ENCODE measurements around the gene MEIOC.
"Not testable (repeated sequence)": the region's sequence is repeated elsewhere in the genome, so short reads cannot be mapped to it uniquely, and the experiment has no call there.

The MEIOC gene

GRCh38 chr17:44648963-44649362 is 7.3 kb upstream of the MEIOC start:
- DNase-seq, result no peak

DNA sequence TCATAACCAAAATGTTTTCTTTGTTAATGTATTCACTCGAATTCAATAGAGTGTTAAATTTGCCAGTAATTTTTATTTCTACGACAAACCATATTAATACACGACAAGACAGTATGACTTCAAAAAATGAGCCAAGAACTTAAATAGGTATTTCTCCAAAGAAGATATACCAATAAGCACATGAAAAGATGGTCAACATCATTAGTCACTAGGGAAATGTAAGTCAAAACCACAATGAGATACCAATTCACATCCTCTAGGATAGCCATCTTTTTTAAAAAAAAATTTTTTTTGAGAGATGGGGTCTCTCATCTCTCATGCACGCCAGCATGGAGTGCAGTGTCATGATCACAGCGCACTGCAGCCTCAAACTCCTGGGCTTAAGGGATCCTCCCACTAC is 5.0 kb upstream of the MEIOC start:
- DNase-seq, result no peak

DNA sequence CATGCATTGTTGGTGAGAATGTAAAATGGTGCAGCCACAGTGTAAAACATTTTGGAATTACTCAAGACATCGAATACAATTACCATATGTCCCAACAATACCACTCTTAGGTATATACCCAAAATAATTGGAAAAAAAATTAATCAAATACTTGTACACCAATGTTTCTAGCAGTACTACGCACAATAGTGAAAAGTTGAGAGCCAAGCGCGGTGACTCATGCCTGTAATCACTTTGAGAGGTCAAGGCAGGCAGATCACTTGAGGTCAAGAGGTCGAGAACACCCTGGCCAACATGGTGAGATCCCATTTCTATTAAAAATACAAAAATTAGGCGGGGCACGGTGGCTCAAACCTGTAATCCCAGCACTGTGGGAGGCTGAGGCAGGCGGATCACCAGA is 3.5 kb upstream of the MEIOC start:
- no peak for DNase-seq

GRCh38 chr17:44653384-44653783 is 2.9 kb upstream of the MEIOC start:
- no peak for DNase-seq

GRCh38 chr17:44653954-44654353 is 2.3 kb upstream of the MEIOC start:
- no peak for DNase-seq

DNA sequence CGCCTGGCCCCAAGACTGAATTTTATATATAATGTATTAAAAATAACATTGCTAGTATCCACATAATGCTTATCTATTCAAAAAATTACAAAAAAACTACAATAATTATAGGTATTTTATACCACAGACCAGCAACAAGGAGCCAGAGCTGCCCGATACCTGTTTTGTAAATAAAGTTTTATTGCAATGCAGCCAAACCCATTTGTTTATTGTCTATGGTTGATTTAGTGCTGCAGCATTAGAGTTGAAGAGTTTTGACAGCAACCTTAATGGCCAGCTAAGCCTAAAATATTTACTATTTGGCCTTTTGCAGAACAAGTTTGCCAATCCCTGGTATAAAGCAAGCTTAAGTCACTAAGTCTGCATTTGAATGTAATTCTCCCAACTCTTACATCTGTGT is 5.6 kb downstream of the MEIOC start:
- DNase-seq, result no peak

DNA sequence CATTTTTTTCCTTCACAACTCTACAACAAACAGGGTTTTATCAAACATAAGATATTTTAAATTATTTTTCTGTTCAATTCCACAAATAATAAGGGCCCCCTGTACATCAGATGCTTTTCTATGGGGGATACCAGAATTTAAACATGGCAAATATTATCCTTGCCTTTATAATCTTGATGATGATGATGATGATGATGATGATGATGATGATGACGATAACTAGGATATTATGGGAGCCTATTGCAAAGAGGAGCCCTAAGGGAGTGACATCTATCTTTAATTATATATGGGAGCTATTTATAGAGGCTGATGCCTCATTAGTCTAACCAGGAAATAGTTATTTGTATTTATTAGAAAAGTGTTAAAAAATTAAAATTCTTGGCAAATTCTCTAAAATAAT is 6.8 kb downstream of the MEIOC start:
- DNase-seq, result no peak

DNA sequence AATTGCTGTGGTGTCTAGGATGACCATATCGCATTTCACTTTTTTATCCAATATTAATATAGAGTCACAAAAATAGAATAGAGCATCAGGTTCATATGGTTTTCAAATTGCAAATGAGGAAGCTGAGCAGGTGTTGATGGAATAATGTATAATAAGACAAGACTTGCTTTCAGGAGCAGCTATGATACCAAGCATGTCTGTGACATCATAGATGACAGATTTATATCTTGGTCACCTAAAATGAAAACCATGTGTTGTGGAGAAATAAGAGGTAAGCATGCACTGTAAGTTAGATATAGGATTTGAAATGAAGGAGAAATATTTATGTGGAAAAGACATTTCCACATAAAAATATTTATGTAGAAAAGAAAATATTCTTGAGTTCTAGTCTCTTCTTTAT is 8.6 kb downstream of the MEIOC start:
- DNase-seq, result no peak

GRCh38 chr17:44666006-44666405 is 9.7 kb downstream of the MEIOC start:
- DNase-seq, result no peak

DNA sequence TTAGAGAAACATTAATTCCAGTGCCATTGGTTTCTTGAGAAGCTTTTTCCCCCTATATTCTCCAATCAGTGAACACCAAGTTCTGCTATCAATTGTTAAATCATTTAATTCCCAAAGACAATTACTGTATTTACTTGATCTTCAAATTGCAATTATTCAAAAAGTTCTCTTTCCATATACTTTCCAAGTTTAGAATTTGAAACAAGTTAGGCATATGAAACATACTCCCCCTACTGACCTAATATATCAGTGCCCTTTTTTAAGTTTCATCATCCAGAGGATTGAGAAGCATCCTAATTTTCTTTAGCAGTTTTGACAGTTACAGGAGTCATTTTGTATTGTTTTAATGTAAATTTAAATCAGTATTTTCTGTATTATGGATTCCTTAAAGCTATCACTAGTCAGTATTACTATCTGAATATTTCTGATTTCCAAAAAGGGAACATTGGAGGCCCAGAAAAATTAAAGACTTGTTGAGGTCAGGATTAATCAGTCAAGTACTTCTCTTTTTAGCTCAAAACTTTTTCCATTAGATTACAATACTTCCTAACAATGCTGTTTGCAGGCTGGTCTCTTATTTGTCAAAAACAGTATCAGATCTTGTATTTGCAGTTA is 16.3 kb downstream of the MEIOC start:
- DNase-seq, result no peak

DNA sequence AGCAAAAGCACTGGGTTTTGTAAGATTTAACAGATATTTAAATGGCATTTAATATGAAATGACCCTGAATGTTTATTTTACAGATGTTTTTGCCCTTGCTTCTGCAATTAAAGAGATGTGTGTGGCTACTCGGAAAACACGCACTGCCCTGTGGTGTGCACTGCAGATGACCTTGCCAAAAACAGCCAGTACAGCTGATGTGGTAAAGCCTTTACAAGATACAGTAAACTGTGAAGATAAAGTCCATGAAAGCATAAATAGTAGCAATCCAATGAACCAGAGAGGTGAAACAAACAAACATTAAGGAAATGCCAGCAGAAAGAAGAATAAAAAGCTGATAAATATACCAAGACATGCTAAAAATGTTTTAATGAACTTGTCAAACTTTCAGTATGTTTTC is 17.6 kb downstream of the MEIOC start:
- no peak for DNase-seq

DNA sequence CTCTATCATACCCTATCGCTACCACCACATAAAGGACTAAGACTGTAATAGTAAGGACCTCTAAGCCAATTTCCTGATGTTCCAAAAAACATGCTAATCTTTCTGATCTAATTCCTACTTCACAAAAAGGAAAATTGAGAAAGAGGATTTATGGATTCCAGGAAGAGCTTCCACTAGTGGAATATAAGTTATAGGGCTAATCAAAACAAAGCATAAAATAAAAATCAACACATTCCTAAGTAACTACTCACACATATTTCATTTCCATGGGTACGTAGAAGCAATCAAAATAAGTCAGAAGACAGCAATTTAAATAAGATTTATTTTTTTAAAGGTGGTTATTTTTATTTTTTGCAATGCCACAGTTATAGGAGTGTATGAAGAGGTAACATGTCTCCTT is 20.9 kb downstream of the MEIOC start:
- DNase-seq, result no peak

DNA sequence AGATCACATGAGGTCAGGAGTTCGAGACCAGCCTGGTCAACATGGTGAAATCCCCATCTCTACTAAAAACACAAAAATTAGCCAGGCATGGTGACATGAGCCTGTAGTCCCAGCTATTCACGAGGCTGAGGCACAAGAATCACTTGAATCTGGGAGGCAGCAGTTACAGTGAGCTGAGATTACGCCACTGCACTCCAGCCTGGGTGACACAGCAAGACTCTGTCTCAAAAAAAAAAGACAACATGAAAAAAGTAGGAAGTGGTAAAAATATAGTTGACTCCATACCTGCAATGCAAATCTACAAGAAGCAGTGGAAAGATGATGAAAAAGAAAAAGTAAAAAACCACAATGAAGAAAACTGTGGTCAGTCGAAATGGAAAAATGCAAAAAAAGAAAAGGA is 27.0 kb downstream of the MEIOC start:
- DNase-seq, result not testable (repeated sequence)

- no peak for DNase-seq
These were observed 31.5 kb downstream of the MEIOC start for GRCh38 chr17:44687756-44688155.

GRCh38 chr17:44688200-44688599 is 31.9 kb downstream of the MEIOC start:
- DNase-seq, result no peak

DNA sequence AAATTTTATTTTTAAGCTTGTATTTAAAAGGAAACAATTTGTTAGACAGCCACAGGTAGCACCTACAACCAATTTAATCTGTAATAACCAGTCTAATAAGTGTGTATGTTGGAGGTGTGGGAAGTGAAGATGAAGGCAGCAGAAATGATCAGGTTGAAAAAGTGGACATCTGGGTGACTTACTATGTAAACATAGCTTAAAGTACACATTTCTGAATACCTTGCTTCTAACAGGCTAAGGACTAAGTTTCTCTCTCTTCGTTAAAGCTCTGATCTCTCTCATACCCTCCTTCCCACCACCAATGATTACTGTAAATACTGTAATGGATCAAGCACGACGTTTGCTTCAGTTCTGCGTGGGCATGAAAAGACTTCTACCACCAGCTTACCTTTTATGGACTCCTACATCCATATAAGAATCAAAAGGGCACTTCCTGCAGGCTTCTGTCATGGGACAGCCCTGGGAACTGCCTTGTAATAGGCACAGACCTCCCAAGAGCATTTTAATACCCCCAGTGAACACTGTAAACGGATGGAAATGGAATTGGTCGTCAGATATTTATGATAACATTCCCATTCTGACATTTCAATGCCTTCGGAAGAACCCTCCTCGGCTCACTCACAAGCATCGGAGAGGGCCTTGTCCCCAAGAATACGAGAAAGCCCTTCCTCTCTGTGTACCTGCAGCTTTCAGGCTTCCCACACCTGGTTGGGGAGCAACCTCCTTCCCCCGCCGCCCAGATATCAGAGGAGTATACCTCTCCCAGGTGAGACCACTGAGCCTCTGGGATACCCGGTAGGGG is 32.6 kb downstream of the MEIOC start:
- DNase-seq, result peak; percentile 24

DNA sequence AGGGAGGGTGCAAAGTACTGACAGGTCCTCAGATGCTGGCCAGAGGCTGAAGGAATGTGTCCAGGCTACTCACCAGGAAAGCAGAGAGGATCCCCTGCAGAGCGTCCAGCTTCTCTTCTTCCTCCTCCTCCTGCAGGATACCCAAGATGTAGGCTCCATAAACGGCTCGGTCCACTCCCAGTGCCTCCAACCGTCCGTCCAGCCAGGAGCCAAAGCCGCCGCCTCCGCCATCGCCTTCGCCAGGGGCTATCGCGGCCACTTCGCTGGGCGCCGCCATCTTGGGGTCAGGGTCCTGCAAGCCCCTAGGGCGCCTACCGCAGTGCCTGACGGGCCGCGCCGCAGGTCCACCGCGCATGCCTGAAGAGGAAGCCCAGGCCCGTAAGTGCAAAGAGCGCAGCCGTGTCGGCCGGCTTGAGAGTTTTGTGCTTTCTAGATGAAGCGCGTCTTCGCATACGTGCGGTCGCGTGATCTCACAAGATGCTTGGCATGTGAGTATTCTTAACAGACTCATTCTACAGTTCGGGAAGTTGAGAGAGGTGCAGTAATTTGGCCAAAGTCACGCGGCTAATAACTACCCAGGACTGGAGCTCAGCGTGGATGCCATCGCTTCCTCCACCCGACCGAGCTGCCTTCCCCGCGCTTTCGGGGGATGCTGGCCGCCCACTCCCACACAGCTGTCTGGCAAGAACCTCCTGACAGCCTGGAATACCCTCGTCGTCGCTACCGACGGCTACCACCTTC is 33.4 kb downstream of the MEIOC start, which contains the start of gene CCDC43:
Gene CCDC43, minus strand, starts transcription at position 300 of the 741 bp plus-strand sequence. Its CDS starts 23 bp downstream, at position 277.
- DNase-seq, result peak; percentile 95

DNA sequence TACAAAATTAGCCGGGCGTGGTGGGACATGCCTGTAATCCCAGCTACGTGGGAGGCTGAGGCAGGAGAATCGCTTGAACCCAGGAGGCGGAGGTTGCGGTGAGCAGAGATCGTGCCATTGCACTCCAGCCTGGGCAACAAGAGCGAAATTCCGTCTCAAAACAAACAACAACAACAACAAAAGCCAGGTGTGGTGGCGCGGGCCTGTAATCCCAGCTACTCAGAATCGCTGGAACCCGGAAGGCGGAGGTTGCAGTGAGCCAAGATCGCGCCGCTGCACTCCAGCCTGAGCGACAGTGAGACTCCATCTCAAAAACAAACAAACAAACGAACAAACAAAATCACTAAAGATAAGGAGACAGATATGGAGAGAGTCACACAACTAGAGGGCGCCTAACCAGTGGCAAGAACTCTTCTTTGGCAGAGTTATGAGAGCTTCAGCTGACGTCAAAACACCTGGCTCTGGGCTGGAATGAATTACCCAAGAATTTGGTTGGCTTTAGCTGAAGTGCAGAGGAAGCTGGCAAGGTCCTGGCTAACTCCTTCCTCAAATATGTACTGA is 34.6 kb downstream of the MEIOC start:
- DNase-seq, result peak; percentile 25

DNA sequence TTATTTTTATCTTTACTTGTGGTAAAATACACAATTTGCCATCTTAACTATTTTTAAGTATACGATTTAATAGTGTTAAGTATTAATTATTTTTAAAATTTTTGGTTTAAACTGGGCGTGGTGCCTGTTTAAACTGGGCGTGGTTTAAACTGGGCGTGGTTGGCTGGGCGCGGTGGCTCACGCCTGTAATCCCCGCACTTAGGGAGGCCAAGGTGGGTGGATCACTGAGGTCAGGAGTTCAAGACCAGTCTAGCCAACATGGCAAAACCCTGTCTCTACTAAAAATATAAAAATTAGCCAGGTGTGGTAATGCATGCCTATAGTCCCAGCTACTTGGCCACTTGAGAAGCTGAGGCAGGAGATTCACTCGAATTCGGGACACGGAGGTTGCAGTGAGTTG is 37.3 kb downstream of the MEIOC start:
- no peak for DNase-seq

GRCh38 chr17:44700288-44700687 is 44.0 kb downstream of the MEIOC start:
- not testable (repeated sequence) for DNase-seq

DNA sequence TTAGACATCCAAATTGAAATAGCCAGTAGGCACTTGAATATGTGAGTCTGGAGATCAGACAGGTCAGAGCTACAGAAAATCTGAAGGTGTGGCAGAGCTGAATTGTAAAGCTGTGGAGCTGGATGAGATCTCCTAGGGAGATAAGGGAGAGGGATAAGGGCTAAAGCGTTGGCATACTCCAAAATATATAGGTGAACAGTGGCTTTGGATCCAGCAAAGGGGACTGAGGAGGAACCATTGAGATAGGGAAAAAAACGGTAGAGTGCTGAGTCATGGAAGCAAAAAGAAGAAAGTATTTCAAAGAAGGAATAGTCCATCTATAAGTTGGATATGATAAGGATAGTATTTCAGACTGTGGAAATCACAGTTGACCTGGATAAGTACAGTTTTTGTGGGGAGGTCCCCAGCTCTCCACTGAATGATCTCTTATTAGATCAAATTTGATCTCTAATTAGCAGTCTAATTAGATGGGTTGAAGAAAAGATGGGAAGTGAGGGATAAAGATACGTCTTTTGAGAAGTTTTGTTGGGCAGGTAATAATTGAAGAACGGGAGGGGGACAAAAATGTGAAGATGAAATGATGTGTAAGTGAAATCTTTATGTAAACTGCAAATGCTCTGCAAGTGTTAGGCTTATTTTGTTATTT is 51.6 kb downstream of the MEIOC start:
- DNase-seq, result no peak

DNA sequence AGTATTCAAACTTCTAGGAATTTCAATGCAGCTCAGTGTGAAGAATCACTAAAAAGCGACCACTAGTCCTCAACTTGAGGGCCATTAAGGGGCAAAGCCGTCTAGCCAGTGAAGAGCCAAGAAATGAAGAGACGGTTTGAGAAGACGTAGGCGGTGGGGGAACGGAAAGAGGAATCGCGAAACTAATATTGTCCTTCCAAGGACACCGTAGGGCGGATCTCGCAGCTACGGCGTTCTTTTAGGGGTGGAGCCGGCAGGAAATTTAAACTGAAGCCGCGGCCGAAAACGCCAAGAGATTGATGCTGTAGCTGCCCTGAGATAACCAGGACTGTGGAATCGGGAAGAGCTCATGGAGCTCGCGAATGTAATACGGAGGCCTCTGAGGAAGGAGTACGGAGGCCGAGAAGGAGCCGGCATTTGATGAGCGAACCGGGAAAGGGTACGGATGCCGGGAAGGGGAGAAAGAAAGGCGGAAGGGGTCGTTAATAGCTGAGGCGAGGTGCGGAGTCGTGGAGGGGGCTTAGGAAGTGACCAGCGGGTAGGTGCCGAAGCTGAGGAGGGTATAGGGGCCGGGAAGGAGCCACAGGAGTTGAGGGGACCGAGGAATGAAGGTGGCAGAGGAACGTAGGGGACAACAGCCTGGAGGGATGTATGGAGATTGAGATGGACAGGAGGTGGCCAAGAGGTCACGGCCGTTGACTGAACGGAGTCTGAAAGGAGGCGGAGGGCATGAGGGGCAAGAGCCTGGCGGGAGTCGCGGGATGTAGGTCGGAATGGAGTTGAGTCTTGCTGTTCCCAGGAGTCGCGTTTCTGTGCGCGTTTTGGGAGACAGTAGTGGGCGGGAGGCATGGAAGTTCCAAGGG is 52.4 kb downstream of the MEIOC start, which contains the start of gene DBF4B:
Gene DBF4B, plus strand, starts transcription at position 265 of the 863 bp plus-strand sequence. Its CDS starts 156 bp downstream, at position 421.
- DNase-seq, result peak; percentile 89

Data from activated CD4-positive, alpha-beta T cell treated with anti-CD3 and anti-CD28 coated beads for 48 hours (primary cell).